GM23248 (cell line): ENCODE measurements around the gene GEMIN5. TPM values are rescaled to one million over a fixed set of nuclear protein-coding genes. Genes with fewer than 3 reads are reported as not detected.

Experiments used
- DNase-seq: peaks from one replicate; pipeline ENCODE4 v3.0.0-alpha.2; 2015
- H2AFZ ChIP-seq: fragments of 200-600 bp; sonication (generic); 2 replicates; pipeline ENCODE4 v1.6.1; 2016; ENCODE audit warnings: antibody characterized with exemption
- H3F3A ChIP-seq: fragments of 200-600 bp; sonication (generic); 2 replicates; pipeline ENCODE4 v1.6.1; 2016; ENCODE audit warnings: mild to moderate bottlenecking, antibody characterized with exemption, mixed run types; ENCODE audit not compliant: insufficient read depth
- H3K27ac ChIP-seq: fragments of 200-600 bp; sonication (generic); 2 replicates; pipeline ENCODE4 v1.5.1; 2016; ENCODE audit warnings: mild to moderate bottlenecking
- H3K27me3 ChIP-seq: fragments of 200-600 bp; sonication (generic); replicated peaks from 2 replicates; pipeline ENCODE4 v1.6.1; 2016; ENCODE audit warnings: mild to moderate bottlenecking; ENCODE audit not compliant: insufficient read depth
- H3K36me3 ChIP-seq: fragments of 200-600 bp; sonication (generic); 2 replicates; pipeline ENCODE4 v1.6.1; 2016; ENCODE audit warnings: low read depth, mild to moderate bottlenecking
- H3K4me1 ChIP-seq: fragments of 200-600 bp; sonication (generic); 2 replicates; pipeline ENCODE4 v1.6.1; 2016; ENCODE audit warnings: mild to moderate bottlenecking; ENCODE audit not compliant: insufficient read depth
- H3K4me2 ChIP-seq: fragments of 200-600 bp; sonication (generic); one replicate; pipeline ENCODE4 v1.6.1; 2016; ENCODE audit warnings: mild to moderate bottlenecking; ENCODE audit not compliant: unreplicated experiment
- H3K4me3 ChIP-seq: fragments of 200-600 bp; sonication (generic); 2 replicates; pipeline ENCODE4 v1.5.1; 2016; ENCODE audit warnings: mild to moderate bottlenecking
- H3K79me2 ChIP-seq: fragments of 200-600 bp; sonication (generic); 2 replicates; pipeline ENCODE4 v1.6.1; 2016; ENCODE audit warnings: mild to moderate bottlenecking; ENCODE audit not compliant: insufficient read depth
- H3K9ac ChIP-seq: fragments of 200-600 bp; sonication (generic); 2 replicates; pipeline ENCODE4 v1.6.1; 2016; ENCODE audit warnings: mild to moderate bottlenecking
- H3K9me2 ChIP-seq: fragments of 200-600 bp; sonication (generic); 2 replicates; pipeline ENCODE4 v1.6.1; 2016; ENCODE audit warnings: mixed run types, mild to moderate bottlenecking, moderate library complexity; ENCODE audit not compliant: insufficient read depth
- H3K9me3 ChIP-seq: fragments of 200-600 bp; sonication (generic); one replicate; pipeline ENCODE4 v1.6.1; 2017; ENCODE audit warnings: low read depth
- H4K20me1 ChIP-seq: fragments of 200-600 bp; sonication (generic); 2 replicates; pipeline ENCODE4 v1.6.0; 2016; ENCODE audit not compliant: insufficient read depth
- EZH2 ChIP-seq: fragments of 200-600 bp; sonication (generic); IDR thresholded peaks from 2 replicates; pipeline ENCODE4 v1.6.1; 2018; ENCODE audit warnings: antibody characterized with exemption, mild to moderate bottlenecking; ENCODE audit not compliant: insufficient read depth, poor library complexity, severe bottlenecking
- EZH2phosphoT487 ChIP-seq: fragments of 200-600 bp; sonication (generic); IDR thresholded peaks from 2 replicates; pipeline ENCODE4 v1.6.1; 2018; ENCODE audit warnings: antibody characterized with exemption, moderate library complexity, mild to moderate bottlenecking, low read depth; ENCODE audit not compliant: insufficient read depth
- WGBS, 2 experiments: methylation state at CpG; one replicate each; pipeline ENCODE4 v1.1.6; 2015 to 2017; ENCODE audit warnings: low lambda C conversion rate in 2 of 2, low coverage in 1 of 2; ENCODE audit errors: missing lambda C conversion rate in 2 of 2; 5-methylcytosine and 5-hydroxymethylcytosine counted together
- in situ Hi-C: fragments of 300-500 bp; cut with MboI; formaldehyde crosslinking; loops from 2 replicates; pipeline ENCODE4 v1.15.0; 2020
- polyA plus RNA-seq: library from polyadenylated mRNA; unstranded; fragments of >200 nt; fragmentation: Nextera tagmentation; extraction: Ambion mirVana; gene quantifications from 2 replicates; pipeline ENCODE4 v1.2.1, GENCODE V29; 2016
- total RNA-seq: library from RNA; depleted of rRNA; stranded (reverse); fragments of >200 nt; shearing (Covaris generic); gene quantifications from 2 replicates; pipeline ENCODE4 v1.2.3, GENCODE V29; 2014

Gene GEMIN5
- total and polyA plus RNA-seq, 2 experiments from 2014 or later, result 9.1 to 13.8 TPM

- 2 to 8% methylated on average over 4 of the region's 4 CpGs for WGBS, 2 experiments
These were observed 77.2 kb downstream of the GEMIN5 start for GRCh38 chr5:154860765-154861164.

DNA sequence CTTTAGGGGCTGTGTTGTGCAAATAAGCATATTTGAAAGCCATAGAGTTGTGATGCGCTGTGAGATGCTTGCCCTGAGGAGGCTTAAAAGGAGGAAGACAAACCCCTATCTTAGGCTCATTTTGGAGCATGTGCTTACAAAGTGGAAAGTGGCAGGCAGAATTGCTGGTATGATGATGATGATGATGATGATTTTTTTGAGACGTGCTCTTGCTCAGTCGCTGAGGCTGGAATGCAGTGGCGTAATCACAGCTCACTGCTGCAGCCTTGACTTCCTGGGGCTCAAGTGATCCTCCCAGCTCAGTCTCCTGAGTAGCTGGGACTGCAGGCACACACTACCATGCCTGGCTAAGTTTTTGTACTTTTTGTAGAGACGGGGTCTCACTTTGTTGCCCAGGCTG lies 77.9 kb downstream of the GEMIN5 start:
- H3K79me2 ChIP-seq, result peaks cover 67% of the 10 kb centered on the region
- peak overlapping the region; percentile 96 for H3K4me3 ChIP-seq
- H3K27ac ChIP-seq, result peak overlapping the region; percentile 95
- no peaks in the 10 kb centered on the region for H3K9me3 ChIP-seq
- H3K36me3 ChIP-seq, result peaks cover 17% of the 10 kb centered on the region; the same call in 1 of the 2 replicates
- 10% methylated on average over 5 of the region's 5 CpGs for WGBS, 2 experiments
- H3K9ac ChIP-seq, result peak overlapping the region; percentile 88
- no peak for TF ChIP-seq EZH2
- no peak for TF ChIP-seq EZH2phosphoT487
- peak overlapping the region; percentile 98 for H3K4me2 ChIP-seq
- H2AFZ ChIP-seq, result peak overlapping the region; percentile 92; the same call in 1 of the 2 replicates
- H3K27me3 ChIP-seq, result no peaks in the 10 kb centered on the region
- peaks cover 32% of the 10 kb centered on the region for H3K4me1 ChIP-seq
- peaks cover 34% of the 10 kb centered on the region for H3F3A ChIP-seq
- H3K9me2 ChIP-seq, result no peaks in the 10 kb centered on the region
- in situ Hi-C loops, result no loop called here
- DNase-seq, result peak; percentile 79
- H4K20me1 ChIP-seq, result no peaks in the 10 kb centered on the region; the same call in 1 of the 2 replicates

More at GRCh38 chr5:154860765-154861164, 77.2 kb downstream of the GEMIN5 start:
- no peaks in the 10 kb centered on the region for H3K9me2 ChIP-seq
- H2AFZ ChIP-seq, result no peak overlapping the region
- H3K4me3 ChIP-seq, result peak overlapping the region; percentile 96
- H3K27ac ChIP-seq, result peak overlapping the region; percentile 95
- TF ChIP-seq EZH2 (no peak), EZH2phosphoT487 (no peak)
- H3K36me3 ChIP-seq, result peaks cover 23% of the 10 kb centered on the region; the same call in 1 of the 2 replicates
- H3K9me3 ChIP-seq, result no peaks in the 10 kb centered on the region
- in situ Hi-C loops, result no loop called here
- peak overlapping the region; percentile 98 for H3K4me2 ChIP-seq
- DNase-seq, result peak; percentile 18
- H3K79me2 ChIP-seq, result peaks cover 73% of the 10 kb centered on the region
- peaks cover 34% of the 10 kb centered on the region for H3F3A ChIP-seq
- H3K27me3 ChIP-seq, result no peaks in the 10 kb centered on the region
- peaks cover 32% of the 10 kb centered on the region for H3K4me1 ChIP-seq
- peak overlapping the region; percentile 88 for H3K9ac ChIP-seq
- no peaks in the 10 kb centered on the region; the same call in 1 of the 2 replicates for H4K20me1 ChIP-seq

DNA sequence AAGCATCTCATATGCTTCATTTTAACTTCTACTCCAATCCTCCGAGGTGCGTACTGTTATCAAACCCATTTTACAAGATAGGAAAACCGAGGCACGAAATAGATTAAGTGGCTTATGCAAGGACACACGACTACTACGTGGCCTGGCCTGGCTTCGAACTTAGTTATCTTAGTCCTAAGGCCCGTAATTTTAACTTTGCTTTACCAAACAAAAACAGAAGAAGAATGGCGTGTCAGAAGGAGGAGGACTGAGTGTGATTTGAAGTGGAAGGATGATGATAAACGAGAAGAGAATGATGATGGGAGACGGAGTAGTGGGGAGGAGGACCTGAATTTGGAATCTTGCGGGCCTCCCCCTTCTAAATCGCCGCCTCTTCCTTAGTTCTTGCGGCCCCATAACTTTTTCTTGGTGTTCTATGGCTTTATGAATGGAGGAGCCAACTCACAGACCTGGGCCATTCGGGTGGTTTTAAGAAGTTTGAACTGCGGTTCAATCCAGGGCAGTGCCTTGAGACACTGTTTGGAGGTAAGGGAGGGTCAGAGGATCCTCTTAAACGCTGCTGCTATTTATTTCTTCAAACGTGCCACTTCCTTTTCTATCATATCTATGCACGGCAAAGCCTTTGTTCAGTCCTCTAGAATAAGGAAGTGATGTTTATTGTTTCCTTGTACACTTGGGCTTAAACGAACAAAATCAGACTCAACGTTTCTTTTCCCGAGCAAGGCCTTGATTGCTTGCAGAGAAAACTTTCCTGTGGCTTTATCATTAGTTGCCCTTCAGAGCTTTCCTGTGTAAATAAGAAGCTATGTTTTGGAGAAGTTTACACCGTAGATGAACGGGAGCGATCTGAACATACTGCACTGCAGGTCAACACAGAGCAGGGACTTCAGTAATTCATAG lies 78.8 kb downstream of the GEMIN5 start:
- in situ Hi-C loops, result no loop called here
- DNase-seq, result peak; percentile 54
- 1 to 2% methylated on average over 26 of the region's 26 CpGs for WGBS, 2 experiments

DNA sequence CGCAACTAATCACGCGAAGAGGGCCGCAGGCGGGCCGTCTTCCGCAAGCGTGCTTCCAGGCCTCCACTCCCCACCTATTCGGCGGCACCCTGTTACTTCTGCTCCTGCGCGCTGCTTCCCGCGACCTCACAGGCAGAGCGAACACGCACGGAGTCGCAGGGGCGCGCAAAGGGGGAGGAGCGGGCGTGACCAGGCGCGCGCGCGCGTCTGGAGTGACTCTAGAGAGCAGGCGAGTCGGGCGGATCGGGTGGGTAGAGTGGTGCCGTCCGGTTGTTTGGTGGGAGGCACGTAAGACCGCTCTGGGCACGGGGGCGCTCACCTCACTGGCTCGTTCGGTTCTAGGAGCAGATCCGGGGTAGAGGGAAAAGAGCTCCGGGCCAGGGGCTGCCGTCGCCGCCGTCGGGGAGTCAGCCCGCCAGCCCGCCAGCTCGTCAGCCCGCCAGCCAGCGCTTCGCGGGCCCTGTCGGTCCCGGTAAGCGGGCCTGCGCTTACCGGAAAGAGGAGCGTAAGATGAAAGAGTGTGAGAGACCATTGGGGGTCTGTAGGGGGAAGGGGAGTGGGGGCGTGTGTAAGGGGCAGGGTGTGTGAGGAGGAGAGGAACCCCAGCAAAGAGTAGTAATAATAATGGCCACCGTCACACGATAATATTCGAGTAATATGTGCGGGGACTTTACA lies 79.6 kb downstream of the GEMIN5 start, which contains the start of gene CNOT8:
Gene CNOT8 (plus strand): TSS at position 331 of the 675 bp plus-strand sequence. CDS start 4,652 bp downstream, outside the sequence.
- WGBS, 2 experiments, result 1% methylated on average over 64 to 65 of the region's 65 CpGs
- in situ Hi-C loops, result no loop called here

More for the DNA sequence above, 78.8 kb downstream of the GEMIN5 start:
- H3K4me3 ChIP-seq, result peak overlapping the region; percentile 96
- peaks cover 34% of the 10 kb centered on the region for H3F3A ChIP-seq
- H3K27me3 ChIP-seq, result no peaks in the 10 kb centered on the region
- H2AFZ ChIP-seq, result peak overlapping the region; percentile 92
- H3K4me1 ChIP-seq, result peaks cover 32% of the 10 kb centered on the region
- peak overlapping the region; percentile 95 for H3K27ac ChIP-seq
- no peaks in the 10 kb centered on the region; the same call in 1 of the 2 replicates for H4K20me1 ChIP-seq
- H3K36me3 ChIP-seq, result peaks cover 11% of the 10 kb centered on the region; the same call in 1 of the 2 replicates
- H3K4me2 ChIP-seq, result peak overlapping the region; percentile 98
- no peaks in the 10 kb centered on the region for H3K9me3 ChIP-seq
- TF ChIP-seq EZH2 (no peak), EZH2phosphoT487 (no peak)
- H3K9me2 ChIP-seq, result no peaks in the 10 kb centered on the region
- peak overlapping the region; percentile 88 for H3K9ac ChIP-seq
- peaks cover 58% of the 10 kb centered on the region for H3K79me2 ChIP-seq

More for the DNA sequence above, 79.6 kb downstream of the GEMIN5 start, which contains the start of gene CNOT8:
- H3K79me2 ChIP-seq, result peaks cover 50% of the 10 kb centered on the region
- peak within 1 kb of the TSS; percentile 96 for H3K4me3 ChIP-seq
- H3K9ac ChIP-seq, result peak within 1 kb of the TSS; percentile 88
- peak within 1 kb of the TSS; percentile 92 for H2AFZ ChIP-seq
- peak; percentile 99 for DNase-seq
- H3K27ac ChIP-seq, result peak within 1 kb of the TSS; percentile 95
- no peaks in the 10 kb centered on the region; the same call in 1 of the 2 replicates for H4K20me1 ChIP-seq
- H3K36me3 ChIP-seq, result 0 out of 2 replicates have a peak, but pooled peaks cover 7% of the 10 kb centered on the region
- H3K9me2 ChIP-seq, result no peaks in the 10 kb centered on the region
- H3K27me3 ChIP-seq, result no peaks in the 10 kb centered on the region
- peak within 1 kb of the TSS; percentile 98 for H3K4me2 ChIP-seq
- peaks cover 34% of the 10 kb centered on the region for H3F3A ChIP-seq
- TF ChIP-seq EZH2, result no peak
- TF ChIP-seq EZH2phosphoT487, result no peak
- H3K9me3 ChIP-seq, result no peaks in the 10 kb centered on the region
- H3K4me1 ChIP-seq, result peaks cover 32% of the 10 kb centered on the region
